ENCODE data around the gene AIMP1. TPM values are rescaled to one million over a fixed set of nuclear protein-coding genes. Genes with fewer than 3 reads are reported as not detected.

Gene AIMP1
- total and polyA plus RNA-seq, 2 of the 13 experiments (the other 11 are each of a cell fraction or from before 2014, with no cell fraction given) = 28.6 to 82.9 TPM

DNA sequence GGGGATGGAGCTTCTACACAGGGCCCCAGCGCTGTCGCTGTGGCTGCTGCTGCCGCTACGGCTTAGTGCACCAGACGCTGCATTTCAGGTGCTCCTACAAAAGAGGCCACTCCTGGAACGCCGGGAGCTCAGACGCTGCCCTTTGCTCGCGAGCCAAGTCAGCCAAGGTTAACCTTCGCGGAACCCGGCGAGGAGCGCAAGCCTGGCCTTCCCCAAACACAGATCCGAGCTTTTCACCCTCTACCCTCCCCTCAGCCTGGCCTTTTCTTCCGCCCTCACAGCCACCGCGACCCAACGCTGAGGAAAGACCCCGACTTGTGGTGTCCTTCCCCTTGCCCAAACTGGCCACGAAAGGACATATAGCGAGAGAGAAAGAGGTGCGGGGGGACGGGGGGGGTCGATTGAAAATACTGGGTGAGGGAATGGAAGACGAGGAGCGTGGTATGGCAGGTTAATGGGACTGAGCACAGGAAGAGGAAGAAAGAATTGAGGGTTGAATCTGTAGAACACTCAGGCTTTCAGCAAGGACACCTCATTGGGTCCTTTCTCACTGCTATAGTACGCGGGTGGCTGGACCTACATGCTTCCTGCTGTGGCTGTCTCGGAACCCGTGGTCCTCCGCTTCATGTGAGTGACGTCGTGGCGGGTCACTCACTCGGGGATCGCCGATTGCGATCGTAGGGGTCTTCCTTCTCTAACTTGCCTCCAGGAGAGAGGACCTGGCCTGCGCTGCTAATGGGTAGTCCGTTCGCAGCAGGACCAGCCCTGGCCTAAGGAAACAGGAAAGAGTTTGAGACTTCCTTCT lies at the start of gene AIMP1, which contains the start of gene TBCK (continued):
- TF ChIP-seq, protein P1, sequence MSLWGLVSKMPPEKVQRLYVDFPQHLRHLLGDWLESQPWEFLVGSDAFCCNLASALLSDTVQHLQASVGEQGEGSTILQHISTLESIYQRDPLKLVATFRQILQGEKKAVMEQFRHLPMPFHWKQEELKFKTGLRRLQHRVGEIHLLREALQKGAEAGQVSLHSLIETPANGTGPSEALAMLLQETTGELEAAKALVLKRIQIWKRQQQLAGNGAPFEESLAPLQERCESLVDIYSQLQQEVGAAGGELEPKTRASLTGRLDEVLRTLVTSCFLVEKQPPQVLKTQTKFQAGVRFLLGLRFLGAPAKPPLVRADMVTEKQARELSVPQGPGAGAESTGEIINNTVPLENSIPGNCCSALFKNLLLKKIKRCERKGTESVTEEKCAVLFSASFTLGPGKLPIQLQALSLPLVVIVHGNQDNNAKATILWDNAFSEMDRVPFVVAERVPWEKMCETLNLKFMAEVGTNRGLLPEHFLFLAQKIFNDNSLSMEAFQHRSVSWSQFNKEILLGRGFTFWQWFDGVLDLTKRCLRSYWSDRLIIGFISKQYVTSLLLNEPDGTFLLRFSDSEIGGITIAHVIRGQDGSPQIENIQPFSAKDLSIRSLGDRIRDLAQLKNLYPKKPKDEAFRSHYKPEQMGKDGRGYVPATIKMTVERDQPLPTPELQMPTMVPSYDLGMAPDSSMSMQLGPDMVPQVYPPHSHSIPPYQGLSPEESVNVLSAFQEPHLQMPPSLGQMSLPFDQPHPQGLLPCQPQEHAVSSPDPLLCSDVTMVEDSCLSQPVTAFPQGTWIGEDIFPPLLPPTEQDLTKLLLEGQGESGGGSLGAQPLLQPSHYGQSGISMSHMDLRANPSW (CRISPR knock-in tag; IDR thresholded peaks at IDR 0.05; ENCODE audit: borderline replicate concordance) = peak; percentile 69; the same call in 1 of the 2 replicates
- TF ChIP-seq DMAP1 (CRISPR knock-in tag; IDR thresholded peaks at IDR 0.05) (peak; percentile 60; the same call in 1 of the 2 replicates), TCF7L2 (IDR thresholded peaks at IDR 0.05; ENCODE audit: low read depth, low read length) (no peak), ZNF10 (CRISPR knock-in tag; IDR thresholded peaks at IDR 0.05; ENCODE audit: borderline replicate concordance, low read depth) (no peak), BORCS8-MEF2B (CRISPR knock-in tag; IDR thresholded peaks at IDR 0.05) (peak; percentile 22; the same call in 1 of the 2 replicates), ZNF317 (CRISPR knock-in tag; IDR thresholded peaks at IDR 0.05) (no peak), GPN1 (CRISPR knock-in tag; IDR thresholded peaks at IDR 0.05; ENCODE audit: borderline replicate concordance) (no peak), MTA3 (CRISPR knock-in tag; IDR thresholded peaks at IDR 0.05) (no peak), BCL6 (CRISPR knock-in tag; IDR thresholded peaks at IDR 0.05) (peak; percentile 70), MTF2 (CRISPR knock-in tag; IDR thresholded peaks at IDR 0.05; ENCODE audit: borderline replicate concordance) (no peak), ZMYM3 (CRISPR knock-in tag; IDR thresholded peaks at IDR 0.05) (no peak), SAP130 (CRISPR knock-in tag; IDR thresholded peaks at IDR 0.05; ENCODE audit: low read depth) (peak; percentile 83), NR2F2 (IDR thresholded peaks at IDR 0.05; ENCODE audit: borderline replicate concordance, low read depth) (peak; percentile 46; the same call in 1 of the 2 replicates), ZNF3 (CRISPR knock-in tag; IDR thresholded peaks at IDR 0.05) (0 out of 2 replicates have a peak, but pooled peaks have one; percentile 13), ZNF577 (CRISPR knock-in tag; IDR thresholded peaks at IDR 0.05; ENCODE audit: borderline replicate concordance, low read depth) (0 out of 2 replicates have a peak, but pooled peaks have one; percentile 53), PTBP1 (IDR thresholded peaks at IDR 0.05; ENCODE audit: low read depth, low read length, poor library complexity, severe bottlenecking) (no peak), RBM39 (IDR thresholded peaks at IDR 0.05; ENCODE audit: low read depth, low read length, poor library complexity, severe bottlenecking) (peak; percentile 90), EP300 (IDR thresholded peaks at IDR 0.05; ENCODE audit: low read depth in 2 of 2, low read length in 2 of 2) (no peak; a peak in 1 of 4 replicates), EP300 (CRISPR knock-in tag; IDR thresholded peaks at IDR 0.05; ENCODE audit: borderline replicate concordance) (no peak)
- TF ChIP-seq, protein P2, sequence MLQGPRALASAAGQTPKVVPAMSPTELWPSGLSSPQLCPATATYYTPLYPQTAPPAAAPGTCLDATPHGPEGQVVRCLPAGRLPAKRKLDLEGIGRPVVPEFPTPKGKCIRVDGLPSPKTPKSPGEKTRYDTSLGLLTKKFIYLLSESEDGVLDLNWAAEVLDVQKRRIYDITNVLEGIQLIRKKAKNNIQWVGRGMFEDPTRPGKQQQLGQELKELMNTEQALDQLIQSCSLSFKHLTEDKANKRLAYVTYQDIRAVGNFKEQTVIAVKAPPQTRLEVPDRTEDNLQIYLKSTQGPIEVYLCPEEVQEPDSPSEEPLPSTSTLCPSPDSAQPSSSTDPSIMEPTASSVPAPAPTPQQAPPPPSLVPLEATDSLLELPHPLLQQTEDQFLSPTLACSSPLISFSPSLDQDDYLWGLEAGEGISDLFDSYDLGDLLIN (CRISPR knock-in tag; IDR thresholded peaks at IDR 0.05; ENCODE audit: borderline replicate concordance) = no peak
- TF ChIP-seq, protein P3, sequence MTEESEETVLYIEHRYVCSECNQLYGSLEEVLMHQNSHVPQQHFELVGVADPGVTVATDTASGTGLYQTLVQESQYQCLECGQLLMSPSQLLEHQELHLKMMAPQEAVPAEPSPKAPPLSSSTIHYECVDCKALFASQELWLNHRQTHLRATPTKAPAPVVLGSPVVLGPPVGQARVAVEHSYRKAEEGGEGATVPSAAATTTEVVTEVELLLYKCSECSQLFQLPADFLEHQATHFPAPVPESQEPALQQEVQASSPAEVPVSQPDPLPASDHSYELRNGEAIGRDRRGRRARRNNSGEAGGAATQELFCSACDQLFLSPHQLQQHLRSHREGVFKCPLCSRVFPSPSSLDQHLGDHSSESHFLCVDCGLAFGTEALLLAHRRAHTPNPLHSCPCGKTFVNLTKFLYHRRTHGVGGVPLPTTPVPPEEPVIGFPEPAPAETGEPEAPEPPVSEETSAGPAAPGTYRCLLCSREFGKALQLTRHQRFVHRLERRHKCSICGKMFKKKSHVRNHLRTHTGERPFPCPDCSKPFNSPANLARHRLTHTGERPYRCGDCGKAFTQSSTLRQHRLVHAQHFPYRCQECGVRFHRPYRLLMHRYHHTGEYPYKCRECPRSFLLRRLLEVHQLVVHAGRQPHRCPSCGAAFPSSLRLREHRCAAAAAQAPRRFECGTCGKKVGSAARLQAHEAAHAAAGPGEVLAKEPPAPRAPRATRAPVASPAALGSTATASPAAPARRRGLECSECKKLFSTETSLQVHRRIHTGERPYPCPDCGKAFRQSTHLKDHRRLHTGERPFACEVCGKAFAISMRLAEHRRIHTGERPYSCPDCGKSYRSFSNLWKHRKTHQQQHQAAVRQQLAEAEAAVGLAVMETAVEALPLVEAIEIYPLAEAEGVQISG (CRISPR knock-in tag; IDR thresholded peaks at IDR 0.05) = peak; percentile 66
- TF ChIP-seq, protein P4, sequence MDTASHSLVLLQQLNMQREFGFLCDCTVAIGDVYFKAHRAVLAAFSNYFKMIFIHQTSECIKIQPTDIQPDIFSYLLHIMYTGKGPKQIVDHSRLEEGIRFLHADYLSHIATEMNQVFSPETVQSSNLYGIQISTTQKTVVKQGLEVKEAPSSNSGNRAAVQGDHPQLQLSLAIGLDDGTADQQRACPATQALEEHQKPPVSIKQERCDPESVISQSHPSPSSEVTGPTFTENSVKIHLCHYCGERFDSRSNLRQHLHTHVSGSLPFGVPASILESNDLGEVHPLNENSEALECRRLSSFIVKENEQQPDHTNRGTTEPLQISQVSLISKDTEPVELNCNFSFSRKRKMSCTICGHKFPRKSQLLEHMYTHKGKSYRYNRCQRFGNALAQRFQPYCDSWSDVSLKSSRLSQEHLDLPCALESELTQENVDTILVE (CRISPR knock-in tag; IDR thresholded peaks at IDR 0.05) = no peak

Data from HepG2 (cell line).